Measurements from ENCODE around the gene DLGAP1.
"Not testable (repeated sequence)": the region's sequence is repeated elsewhere in the genome, so short reads cannot be mapped to it uniquely, and the experiment has no call there.

Gene DLGAP1

DNA sequence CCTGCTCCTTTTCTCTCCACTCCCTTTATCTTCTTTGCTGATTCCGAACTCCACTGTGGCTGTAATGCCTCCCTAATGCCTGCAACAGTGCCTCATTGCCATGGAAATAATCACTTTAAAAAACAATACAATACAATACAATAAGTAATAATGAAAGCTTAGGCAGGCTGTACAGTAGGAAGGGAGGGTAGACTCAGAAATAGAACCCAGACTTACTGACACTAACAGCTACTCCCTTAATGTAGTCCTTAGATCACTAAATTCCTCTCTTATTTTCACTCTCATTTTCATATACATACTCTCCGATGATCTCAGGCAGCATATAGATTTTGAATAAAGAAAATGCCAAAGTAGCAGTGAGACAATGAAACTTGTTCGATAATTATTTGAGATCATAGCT is 70.2 kb downstream of the DLGAP1 start:
- DNase-seq, result no peak

DNA sequence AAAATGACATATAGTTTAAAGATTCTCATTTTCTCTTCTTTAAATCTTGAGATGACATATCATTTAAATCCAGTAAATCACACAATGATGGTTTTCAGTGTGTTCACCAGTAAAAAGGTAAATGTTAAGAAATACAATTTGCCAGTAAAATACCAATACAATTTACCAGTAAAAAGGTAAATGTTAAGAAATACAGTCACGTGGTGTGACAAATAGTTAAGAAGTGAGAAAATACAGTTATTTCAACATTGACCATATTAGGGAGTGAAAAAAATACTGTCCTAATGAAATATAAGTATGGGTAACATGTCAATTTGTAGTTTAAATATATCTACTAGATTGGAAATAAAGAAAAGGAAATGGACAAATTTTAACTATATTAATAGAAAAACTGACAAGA is 80.5 kb downstream of the DLGAP1 start:
- DNase-seq, result no peak

DNA sequence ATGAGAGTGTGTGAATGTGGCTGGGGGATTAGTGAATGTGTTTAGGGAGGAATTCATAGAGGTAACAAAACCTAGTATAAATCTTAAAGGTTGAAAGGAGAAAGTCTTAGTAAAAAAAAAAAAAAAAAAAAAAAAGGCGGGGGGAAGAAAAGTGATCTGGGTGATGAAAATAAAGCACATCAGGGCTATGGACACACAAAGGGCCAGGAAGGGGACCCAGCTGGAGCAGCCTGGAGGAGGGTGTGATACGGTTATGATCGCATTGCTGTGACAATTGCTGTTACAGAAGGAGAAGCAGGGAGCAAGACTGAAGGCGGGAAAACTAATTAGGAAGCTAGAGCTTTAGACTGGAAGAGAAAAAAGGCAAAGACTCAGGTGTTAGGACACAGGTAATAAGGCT is 85.4 kb downstream of the DLGAP1 start:
- no peak for DNase-seq

DNA sequence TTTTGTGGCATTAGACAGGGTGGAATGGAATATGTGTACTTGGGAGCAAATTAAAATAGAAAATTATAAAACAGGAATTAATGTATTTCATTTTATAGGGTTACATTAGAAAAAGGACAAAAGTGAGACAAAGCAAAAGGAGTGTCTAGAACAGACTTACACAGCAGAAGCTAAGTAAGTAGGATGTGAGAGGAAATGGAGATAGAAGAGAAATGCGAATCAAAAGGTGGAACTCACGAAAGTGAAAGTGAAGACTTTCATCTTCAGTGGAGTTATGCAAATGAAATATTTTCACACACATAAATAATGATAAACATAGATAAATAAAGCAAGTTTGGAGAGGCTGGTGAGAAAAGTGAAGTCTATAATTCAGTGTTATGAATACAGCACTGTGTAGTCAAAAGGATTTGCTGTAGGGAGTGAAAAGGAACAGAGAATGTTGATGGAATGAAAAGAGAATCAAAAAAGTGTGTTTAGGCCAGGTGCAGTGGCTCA is 94.8 kb downstream of the DLGAP1 start:
- no peak for DNase-seq

DNA sequence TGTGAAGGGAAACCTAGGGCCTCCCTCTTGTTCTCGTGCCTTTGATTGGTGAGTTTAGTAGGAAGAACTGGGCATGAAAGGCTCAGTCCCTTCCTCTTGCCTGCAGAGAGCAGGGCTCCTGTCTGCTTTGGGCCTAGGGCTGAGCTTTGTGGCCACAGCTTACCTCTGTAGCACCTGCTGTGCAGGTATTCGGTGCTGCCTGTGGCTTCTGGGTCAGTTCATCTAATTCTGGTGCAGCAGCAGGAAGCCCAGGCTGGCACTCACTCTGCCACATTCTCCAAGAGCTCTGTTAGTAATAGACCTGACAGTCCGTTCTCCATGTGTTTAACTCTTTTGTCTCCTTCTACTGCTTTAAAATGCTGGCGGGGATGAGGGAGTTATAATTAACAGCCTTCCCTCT is 96.5 kb downstream of the DLGAP1 start:
- DNase-seq, result no peak

DNA sequence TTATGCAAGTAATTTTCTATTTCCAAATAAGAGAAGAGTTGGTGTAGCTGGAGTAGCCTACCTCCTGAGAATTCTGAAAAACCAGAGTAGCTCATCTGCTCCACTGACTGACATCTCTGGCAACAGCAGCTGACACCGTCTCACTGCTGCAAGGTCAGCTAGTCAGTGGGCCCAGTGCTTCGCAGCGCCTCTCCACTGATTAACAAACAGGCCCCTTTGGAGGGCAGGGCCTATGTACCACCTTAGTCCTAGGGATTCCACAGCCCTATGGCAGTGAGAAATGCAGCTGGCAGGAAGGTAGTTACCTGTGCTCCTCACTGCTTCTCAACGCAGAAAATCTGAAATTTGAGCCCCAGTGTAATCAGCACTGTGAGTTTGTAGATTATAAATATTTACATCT is 97.5 kb downstream of the DLGAP1 start:
- no peak for DNase-seq

DNA sequence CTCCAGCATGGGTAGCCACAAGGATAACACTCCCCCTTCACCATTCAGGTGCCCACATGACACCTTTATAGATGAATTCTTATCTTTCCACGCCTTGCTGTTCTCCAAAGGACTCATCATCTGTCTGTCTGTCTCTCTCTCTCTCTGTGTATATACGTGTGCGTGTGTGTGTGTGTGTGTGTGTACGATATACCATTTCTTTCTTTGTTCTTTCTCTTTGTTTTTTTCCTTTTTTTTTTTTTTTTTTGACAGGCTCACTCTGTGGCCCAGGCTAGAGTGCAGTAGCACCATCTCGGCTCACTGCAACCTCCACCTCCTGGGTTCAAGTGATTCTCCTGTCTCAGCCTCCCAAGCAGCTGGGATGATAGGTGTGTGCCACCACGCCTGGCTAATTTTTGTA is 98.2 kb downstream of the DLGAP1 start:
- DNase-seq, result no peak

DNA sequence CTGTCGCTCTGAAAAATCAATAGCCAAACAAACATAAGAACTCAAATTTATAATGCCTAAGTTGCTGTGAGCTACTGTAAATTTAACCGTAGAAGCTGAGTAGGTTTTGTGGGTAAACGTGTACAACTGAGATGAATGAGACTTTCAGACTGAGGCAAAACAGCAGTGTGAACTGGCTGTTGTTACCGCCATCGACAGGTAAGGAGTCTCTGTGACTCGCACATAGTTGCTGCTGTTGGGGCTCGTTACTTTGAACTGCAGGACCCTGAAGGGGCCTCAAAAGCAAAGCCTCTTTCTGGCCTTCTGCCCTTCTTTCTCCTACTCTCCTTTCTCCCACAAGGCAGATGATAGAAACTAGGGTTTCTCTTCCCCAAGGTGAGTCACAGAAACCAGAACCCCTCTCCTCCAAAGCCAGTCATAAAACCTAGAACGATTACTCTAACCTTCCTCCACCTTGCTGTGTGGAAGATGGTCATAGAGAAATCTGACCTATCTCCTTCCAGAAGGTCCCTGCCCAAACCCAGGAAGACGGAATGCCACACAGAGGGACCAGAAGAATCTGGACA is 101.2 kb downstream of the DLGAP1 start:
- no peak for DNase-seq

DNA sequence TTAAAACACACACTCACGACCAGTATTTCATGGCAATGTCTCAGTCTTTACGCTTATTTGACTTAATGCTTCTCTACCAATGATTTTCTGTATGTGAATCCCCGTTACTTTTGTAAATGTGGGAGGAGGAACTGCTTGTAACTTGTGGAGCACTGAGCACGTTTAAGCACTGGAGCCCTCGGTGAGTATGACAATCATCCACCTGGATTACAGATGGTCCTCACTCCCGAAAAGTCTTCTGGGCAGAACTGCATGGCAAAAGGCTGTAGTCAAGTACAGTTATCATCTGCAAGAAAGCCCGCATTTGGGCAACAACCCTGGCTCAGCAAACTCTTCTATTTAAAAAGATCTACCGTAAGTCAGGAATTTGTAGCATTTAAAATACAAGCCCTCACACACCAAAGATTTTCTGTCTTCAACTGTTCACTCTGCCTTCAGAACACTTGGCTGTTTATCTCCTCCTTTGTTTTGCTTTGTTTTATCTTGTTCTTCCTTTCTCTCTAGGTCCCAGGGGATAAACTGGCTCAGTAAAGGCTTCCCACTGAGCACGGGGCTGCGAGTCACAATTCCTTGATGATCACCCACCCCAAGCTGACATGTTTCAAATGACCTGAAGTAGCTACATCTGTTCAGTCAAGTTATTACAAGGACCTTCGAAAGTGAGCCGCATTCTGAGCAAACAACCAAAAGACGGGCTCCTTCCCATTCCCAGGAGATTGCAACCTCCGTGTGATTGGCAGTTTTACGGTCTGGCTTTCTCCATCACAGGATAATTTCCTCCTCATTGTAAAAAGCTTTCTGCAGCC is 102.2 kb downstream of the DLGAP1 start:
- no peak for DNase-seq

DNA sequence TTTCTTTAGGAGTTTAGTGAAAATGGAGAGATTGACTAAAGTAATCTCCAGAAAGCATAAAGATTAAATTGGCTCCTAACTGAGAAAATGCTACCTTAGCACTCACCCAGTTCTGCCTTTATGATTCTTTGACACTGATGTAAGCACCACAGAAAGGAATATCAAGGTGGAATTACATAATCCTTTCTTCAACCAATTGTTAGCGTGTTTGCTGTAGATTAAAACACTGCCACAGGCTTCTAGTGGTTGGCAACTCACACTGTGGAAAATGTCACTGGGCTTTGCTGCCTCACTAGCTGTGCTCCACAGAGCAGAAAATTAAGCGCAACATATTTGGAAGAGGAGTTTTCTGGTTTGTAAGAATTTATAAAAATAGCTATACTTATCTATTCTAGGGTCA is 104.1 kb downstream of the DLGAP1 start:
- DNase-seq, result no peak

DNA sequence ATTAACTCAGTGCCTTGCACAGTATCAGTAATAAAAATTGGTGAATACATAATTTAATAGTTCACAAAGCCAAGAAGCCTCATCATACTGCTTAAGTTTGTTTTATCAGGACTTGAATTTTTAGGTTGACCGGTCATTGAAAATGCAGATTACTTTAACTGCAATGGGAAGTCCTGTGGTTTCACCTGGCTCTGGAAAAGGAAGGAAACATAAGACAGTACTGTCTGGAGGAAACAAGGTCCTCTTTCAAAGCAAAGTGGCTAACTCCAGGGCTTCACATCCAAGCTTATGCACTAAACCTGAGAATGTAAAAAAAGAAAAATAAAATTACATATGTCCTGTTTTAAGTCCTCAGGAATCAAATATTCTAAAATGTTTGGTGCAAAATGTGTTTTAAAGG is 119.7 kb downstream of the DLGAP1 start:
- no peak for DNase-seq

DNA sequence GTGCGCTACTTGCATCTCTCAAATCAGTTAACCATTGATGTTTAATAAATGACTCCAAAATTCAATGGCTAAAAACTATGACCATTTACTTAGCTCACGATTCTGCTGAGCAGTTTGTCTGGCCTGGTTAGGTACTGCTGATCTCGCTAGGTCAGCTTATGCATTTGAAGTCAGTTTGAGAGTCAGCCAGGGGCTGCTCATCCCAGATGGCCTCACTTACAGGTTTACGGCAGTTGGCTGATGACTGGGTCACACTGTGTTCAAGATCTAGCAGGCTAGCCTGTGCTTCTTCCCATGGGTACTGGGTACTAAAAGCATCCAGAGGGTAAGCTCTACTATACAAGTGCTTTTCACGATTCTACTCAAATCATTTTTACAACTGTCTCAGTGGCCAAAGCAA is 122.1 kb downstream of the DLGAP1 start:
- DNase-seq, result no peak

DNA sequence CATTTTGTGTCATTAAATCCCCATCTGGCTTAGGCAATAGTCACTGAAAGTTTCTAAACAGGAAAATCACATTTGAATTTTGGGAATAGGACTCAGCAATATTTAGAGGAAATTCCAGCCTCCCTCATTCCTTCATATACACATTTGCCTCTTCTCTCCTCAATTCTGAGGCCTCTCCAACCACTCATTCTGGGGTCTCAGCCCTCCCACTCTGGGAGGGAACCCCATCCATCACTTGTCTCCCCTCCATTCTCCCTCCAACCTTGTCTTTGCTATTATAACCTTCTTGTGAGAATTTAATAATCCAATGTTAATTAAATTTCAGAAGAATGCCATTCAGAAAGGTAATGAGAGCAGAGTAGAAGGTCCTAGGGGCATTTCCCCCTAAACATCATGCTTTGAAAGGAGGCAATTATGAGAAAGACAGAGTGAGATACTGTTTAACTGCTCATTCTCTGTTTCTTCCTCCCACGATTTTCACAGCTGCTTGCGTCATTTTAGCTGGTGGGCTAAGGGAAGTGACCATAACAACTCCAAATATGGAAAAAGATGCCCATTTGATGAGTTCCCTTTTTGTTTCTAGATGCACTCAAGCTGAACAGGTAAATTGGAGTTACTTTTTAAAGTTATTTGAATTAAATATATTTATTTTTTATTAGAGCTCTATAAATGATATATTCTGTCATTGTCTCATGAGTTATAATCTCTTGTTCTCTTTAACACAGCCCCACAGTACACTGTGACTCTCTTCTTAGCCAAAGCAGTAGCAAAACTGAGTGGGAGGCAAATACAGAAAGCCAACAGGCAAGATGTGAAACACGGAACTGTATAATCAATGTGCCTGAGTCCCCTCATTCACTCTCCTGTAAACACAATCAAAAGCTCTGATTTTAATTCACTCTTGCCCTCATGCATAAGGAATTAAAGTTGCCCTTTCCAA is 135.1 kb downstream of the DLGAP1 start:
- DNase-seq, result no peak

DNA sequence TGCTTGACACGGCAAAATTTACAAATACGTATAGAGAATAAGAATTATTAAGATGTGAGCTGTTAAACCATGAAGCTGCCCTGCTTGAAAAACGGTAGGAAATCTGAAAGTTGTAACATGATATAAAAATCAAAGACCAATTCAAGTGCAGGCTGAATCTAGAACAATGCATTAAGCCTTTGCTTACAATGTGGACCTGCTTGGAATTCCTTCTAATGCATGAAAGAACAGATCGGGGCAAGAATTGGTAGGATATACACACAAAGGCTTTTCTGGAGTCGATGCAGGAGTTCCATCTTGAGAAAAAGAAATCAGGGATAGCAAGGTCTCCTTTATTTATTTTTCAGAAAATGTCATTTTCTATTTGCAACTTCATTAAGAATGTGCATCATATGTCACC is 136.8 kb downstream of the DLGAP1 start:
- DNase-seq, result no peak

DNA sequence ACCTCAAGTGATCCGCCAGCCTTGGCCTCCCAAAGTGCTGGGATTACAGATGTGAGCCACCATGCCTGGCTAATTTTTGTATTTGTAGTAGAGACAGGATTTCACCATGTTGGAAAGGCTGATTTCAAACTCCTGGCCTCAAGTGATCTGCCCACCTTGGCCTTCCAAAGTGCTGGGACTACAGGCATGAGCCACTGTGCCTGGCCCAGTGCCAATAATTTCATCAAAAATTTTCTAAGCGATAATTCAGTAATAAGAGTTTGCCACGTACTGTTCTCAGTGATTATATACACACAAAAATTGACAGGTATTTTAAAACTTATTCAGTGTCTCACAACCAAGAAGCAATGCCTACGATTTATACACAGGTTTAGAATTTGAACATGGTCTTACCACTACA is 143.2 kb downstream of the DLGAP1 start:
- not testable (repeated sequence) for DNase-seq

DNA sequence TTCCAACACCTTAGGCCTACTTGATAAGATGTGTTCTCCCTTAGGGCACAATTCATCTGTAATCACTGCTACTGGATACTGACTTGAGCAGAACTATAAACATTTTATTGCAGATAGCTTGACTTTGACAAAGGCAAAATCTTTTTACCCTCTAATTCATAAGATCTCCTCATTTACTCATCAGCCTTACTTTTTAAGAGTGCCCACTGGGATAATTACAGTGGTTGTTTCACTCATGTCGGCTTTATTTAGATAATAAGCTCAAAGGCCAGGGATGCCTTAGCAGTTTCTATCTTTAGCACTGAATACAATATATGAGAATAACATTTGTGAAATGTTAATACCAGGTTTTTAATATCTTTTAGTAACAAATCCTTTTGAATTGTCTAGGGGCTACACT is 144.0 kb downstream of the DLGAP1 start:
- no peak for DNase-seq

DNA sequence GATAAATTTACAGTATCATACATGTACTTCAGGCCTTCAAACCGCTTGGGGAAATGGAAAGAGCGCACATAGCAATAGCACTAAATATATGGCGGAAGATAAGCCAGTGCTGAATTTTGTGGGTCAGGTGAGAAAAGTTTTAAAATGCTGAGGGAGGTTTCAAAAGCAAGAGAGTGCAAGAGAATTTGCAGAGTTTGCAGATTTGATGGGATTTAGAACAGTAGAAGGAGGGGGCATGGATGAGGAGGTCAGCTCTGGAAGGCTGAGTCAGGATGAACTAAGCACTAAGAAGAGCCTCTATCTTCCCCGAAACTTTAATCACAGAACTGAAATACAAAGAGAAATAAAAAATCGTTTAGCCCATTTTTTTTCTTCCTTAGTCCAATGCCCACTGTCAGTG is 145.9 kb downstream of the DLGAP1 start:
- DNase-seq, result no peak

DNA sequence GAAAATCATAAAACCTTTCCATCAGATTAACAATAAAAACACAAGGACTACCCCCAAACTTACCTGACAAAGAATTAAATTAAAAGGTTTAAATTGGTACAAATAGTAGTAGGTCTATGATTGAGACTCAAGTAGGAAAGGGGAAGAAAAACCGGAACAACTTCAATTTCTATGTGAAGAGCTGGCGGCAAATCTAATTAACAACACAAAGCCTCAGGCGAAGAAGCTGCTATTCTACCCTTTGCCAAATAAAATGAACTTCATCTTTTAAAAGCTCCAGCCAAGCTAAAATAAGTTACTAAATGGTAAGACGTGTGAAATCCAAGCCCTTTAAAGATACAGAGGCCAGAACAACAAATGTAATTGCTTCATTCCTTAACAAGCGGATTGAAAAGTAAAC is 146.5 kb downstream of the DLGAP1 start:
- no peak for DNase-seq

DNA sequence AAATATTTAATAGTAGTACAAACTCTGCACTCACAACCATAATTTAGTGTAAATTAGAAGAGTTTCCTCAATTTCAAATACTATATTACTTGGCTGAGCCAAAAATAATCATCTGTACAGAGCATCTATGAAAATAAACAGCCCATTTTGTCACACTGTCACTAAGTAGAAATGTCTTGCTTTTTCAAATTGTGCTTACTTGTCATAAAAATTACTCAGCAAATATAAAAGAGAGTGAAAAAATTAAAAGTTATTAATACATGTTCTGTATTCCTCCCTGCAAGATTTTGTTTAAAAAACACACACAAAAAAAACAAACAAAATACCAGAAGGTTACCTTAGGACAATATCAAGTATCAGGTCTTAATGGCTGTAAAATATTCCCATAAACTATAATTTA is 155.7 kb downstream of the DLGAP1 start:
- DNase-seq, result no peak

DNA sequence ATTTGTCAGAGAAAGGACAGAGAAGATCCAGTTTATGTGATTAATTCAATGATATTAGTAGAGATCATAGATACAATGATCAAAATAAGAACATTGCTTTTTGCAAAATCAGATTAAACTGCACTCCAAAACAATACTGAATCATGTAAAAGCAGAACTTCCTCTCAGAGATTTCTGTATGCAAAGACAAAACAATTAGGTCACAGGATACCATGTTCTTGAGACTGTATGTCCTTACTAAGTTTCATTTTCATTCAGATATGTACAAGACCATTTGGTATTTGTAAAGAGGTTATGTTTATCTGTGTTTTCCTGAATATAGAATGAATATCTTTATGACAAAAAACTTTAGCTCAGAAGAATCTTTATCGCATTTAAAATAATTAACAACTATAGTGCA is 161.8 kb downstream of the DLGAP1 start:
- no peak for DNase-seq

DNA sequence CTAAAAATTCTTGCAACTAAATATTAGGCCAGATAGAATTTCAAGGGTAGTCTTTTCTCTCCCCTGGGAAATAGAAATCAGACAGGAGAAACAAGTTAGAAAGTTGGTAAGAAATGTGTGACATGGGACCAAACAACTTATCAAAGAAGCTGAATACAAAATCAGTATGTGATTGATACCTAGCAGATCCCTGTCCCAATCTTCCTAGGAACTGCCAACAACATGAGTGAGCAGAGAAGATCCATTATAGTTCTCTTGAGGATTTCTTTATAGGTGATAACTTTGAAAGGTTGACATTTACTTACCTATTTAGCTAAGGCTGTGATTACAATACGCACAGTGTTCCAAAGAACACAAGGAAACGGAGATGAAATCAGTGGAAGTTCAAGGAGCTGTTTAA is 162.4 kb downstream of the DLGAP1 start:
- no peak for DNase-seq

DNA sequence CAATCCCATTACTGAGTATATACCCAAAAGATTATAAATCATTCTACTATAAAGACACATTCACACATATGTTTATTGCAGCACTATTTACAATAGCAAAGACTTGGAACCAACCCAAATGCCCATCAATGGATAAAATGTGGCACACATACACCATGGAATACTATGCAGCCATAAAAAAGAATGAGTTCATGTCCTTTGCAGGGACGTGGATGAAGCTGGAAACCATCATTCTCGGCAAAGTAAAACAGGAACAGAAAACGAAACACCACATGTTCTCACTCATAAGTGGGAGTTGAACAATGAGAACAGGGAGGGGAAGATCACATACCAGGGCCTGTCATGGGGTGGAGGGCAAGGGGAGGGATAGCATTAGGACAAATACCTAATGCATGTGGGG is 167.8 kb downstream of the DLGAP1 start:
- not testable (repeated sequence) for DNase-seq

DNA sequence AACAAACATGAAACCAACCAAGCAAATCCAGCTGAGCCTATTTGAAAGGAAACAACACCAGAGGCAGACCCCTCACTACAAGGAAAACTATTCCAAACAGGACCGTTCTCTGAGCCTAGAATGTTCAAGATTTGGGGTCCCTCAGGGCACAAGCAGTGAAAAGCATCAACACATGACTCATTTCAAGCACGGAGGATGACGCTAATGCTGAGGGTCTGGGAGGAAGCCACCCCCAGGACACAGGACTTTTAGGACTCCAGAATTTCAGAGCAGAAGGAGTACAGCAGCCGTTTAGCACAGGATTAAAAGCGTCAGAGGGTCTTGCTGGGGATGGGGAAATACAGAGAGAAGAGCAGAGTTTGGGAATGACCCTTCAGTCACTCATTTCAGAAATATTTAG is 168.9 kb downstream of the DLGAP1 start:
- no peak for DNase-seq

DNA sequence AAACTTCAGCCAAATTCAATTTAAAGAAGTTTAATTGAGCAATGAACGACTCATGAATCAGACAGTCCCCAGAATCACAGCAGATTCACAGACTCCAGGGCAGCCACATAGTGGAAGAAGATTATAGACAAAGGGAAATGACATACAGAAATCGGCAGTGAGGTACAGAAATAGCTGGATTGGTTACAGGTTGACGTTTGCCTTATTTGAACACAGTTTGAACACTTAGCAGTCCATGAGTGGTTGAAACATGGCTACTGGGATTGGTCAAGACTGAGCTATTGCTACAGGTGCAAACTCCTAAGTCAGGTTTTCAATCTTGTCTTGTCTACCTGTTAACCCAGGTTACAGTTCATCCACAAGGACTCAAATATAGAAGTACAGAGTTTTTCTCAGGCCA is 169.6 kb downstream of the DLGAP1 start:
- no peak for DNase-seq

All from EL (cell line).